ENCODE results near the gene CPNE5. TPM values are rescaled to one million over a fixed set of nuclear protein-coding genes. Genes with fewer than 3 reads are reported as not detected.

Gene CPNE5
- total and polyA plus RNA-seq, 2 donors (not counting 1 experiment from before 2014, with no cell fraction given) = 0.02 TPM; not detected in 1

DNA sequence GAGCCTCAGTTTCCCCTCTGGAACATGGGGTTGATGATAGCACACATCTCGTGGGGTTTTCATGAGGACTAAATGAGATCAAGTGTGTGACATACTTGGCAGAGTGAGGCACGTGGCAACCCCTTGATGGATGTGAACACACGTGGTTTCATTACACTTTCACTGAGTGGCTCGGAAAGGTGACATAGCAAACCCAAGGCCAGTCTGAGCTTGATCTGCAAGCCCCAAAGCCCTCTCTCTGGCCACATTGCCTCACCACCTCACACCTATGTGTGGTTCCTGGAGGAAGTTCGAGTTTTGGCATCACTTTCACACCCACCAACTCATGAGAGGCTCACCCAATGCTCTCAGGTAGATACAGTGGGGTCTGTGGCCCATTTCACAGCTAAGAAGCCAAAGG, 60.0 kb downstream of the CPNE5 start:
- no peak overlapping the region for H3K27ac ChIP-seq (ENCODE audit: insufficient read depth, low read length)
- no peak for DNase-seq (ENCODE audit: low read depth in 2 of 2)
- H3K9me3 ChIP-seq (ENCODE audit: control insufficient read depth, insufficient read depth, low read depth, low read length) = no peaks in the 10 kb centered on the region

GRCh38 chr6:36777801-36778200, 61.4 kb downstream of the CPNE5 start:
- H3K36me3 ChIP-seq (ENCODE audit: control insufficient read depth, insufficient read depth, low read length) = no peaks in the 10 kb centered on the region
- H3K4me2 ChIP-seq (ENCODE audit: extremely low read depth, insufficient read depth, low read length) = no peak overlapping the region
- H3K27ac ChIP-seq (ENCODE audit: insufficient read depth, low read length) = no peak overlapping the region
- no peaks in the 10 kb centered on the region for H3K9me3 ChIP-seq (ENCODE audit: control insufficient read depth, insufficient read depth, low read depth, low read length)
- H3K4me1 ChIP-seq (ENCODE audit: control insufficient read depth, extremely low read depth, insufficient read depth, low read length) = no peaks in the 10 kb centered on the region
- H4K20me1 ChIP-seq (ENCODE audit: control insufficient read depth, extremely low read depth, insufficient read depth, low read length) = no peaks in the 10 kb centered on the region
- H2AFZ ChIP-seq (ENCODE audit: low read length) = no peak overlapping the region
- DNase-seq (ENCODE audit: low read depth in 2 of 2) = no peak
- peaks cover 15% of the 10 kb centered on the region for H3K27me3 ChIP-seq (ENCODE audit: control insufficient read depth, insufficient read depth, low read length)
- no peaks in the 10 kb centered on the region for H3K79me2 ChIP-seq (ENCODE audit: control insufficient read depth, insufficient read depth, low read length)
- TF ChIP-seq, protein P1, sequence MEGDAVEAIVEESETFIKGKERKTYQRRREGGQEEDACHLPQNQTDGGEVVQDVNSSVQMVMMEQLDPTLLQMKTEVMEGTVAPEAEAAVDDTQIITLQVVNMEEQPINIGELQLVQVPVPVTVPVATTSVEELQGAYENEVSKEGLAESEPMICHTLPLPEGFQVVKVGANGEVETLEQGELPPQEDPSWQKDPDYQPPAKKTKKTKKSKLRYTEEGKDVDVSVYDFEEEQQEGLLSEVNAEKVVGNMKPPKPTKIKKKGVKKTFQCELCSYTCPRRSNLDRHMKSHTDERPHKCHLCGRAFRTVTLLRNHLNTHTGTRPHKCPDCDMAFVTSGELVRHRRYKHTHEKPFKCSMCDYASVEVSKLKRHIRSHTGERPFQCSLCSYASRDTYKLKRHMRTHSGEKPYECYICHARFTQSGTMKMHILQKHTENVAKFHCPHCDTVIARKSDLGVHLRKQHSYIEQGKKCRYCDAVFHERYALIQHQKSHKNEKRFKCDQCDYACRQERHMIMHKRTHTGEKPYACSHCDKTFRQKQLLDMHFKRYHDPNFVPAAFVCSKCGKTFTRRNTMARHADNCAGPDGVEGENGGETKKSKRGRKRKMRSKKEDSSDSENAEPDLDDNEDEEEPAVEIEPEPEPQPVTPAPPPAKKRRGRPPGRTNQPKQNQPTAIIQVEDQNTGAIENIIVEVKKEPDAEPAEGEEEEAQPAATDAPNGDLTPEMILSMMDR (conservative IDR thresholded peaks at IDR 0.05 in 1 of 2, IDR thresholded peaks at IDR 0.05 in 1 of 2; ENCODE audit: low read depth in 1 of 2, low read length in 2 of 2) = no peak
- TF ChIP-seq EZH2 (IDR thresholded peaks at IDR 0.05; ENCODE audit: low read length, missing control alignments) = no peak
- no peak overlapping the region for H3K9ac ChIP-seq (ENCODE audit: insufficient read depth, low read length)
- H3K4me3 ChIP-seq (replicated peaks in 1 of 4; ENCODE audit: control extremely low read depth in 1 of 4, insufficient read depth in 1 of 4, low read depth in 3 of 4, low read length in 4 of 4) = no peak overlapping the region

More for the DNA sequence above, 60.0 kb downstream of the CPNE5 start:
- no peaks in the 10 kb centered on the region for H4K20me1 ChIP-seq (ENCODE audit: control insufficient read depth, extremely low read depth, insufficient read depth, low read length)
- H3K4me2 ChIP-seq (ENCODE audit: extremely low read depth, insufficient read depth, low read length) = no peak overlapping the region
- H2AFZ ChIP-seq (ENCODE audit: low read length) = no peak overlapping the region
- H3K27me3 ChIP-seq (ENCODE audit: control insufficient read depth, insufficient read depth, low read length) = peaks cover 15% of the 10 kb centered on the region
- no peak for TF ChIP-seq EZH2 (IDR thresholded peaks at IDR 0.05; ENCODE audit: low read length, missing control alignments)
- TF ChIP-seq, protein P1 (conservative IDR thresholded peaks at IDR 0.05 in 1 of 2, IDR thresholded peaks at IDR 0.05 in 1 of 2; ENCODE audit: low read depth in 1 of 2, low read length in 2 of 2) = no peak
- H3K36me3 ChIP-seq (ENCODE audit: control insufficient read depth, insufficient read depth, low read length) = no peaks in the 10 kb centered on the region
- H3K9ac ChIP-seq (ENCODE audit: insufficient read depth, low read length) = no peak overlapping the region
- no peaks in the 10 kb centered on the region for H3K79me2 ChIP-seq (ENCODE audit: control insufficient read depth, insufficient read depth, low read length)
- no peaks in the 10 kb centered on the region for H3K4me1 ChIP-seq (ENCODE audit: control insufficient read depth, extremely low read depth, insufficient read depth, low read length)
- H3K4me3 ChIP-seq (replicated peaks in 1 of 4; ENCODE audit: control extremely low read depth in 1 of 4, insufficient read depth in 1 of 4, low read depth in 3 of 4, low read length in 4 of 4) = no peak overlapping the region

GRCh38 chr6:36776167-36776566, 63.1 kb downstream of the CPNE5 start:
- no peak overlapping the region for H3K4me3 ChIP-seq (replicated peaks in 1 of 4; ENCODE audit: control extremely low read depth in 1 of 4, insufficient read depth in 1 of 4, low read depth in 3 of 4, low read length in 4 of 4)
- H3K27me3 ChIP-seq (ENCODE audit: control insufficient read depth, insufficient read depth, low read length) = peaks cover 15% of the 10 kb centered on the region
- H3K9me3 ChIP-seq (ENCODE audit: control insufficient read depth, insufficient read depth, low read depth, low read length) = no peaks in the 10 kb centered on the region
- no peak overlapping the region for H2AFZ ChIP-seq (ENCODE audit: low read length)
- TF ChIP-seq EZH2 (IDR thresholded peaks at IDR 0.05; ENCODE audit: low read length, missing control alignments) = no peak
- TF ChIP-seq, protein P1 (conservative IDR thresholded peaks at IDR 0.05 in 1 of 2, IDR thresholded peaks at IDR 0.05 in 1 of 2; ENCODE audit: low read depth in 1 of 2, low read length in 2 of 2) = no peak
- DNase-seq (ENCODE audit: low read depth in 2 of 2) = no peak
- no peak overlapping the region for H3K27ac ChIP-seq (ENCODE audit: insufficient read depth, low read length)
- H3K4me1 ChIP-seq (ENCODE audit: control insufficient read depth, extremely low read depth, insufficient read depth, low read length) = no peaks in the 10 kb centered on the region
- H3K36me3 ChIP-seq (ENCODE audit: control insufficient read depth, insufficient read depth, low read length) = no peaks in the 10 kb centered on the region
- H4K20me1 ChIP-seq (ENCODE audit: control insufficient read depth, extremely low read depth, insufficient read depth, low read length) = no peaks in the 10 kb centered on the region
- H3K9ac ChIP-seq (ENCODE audit: insufficient read depth, low read length) = no peak overlapping the region
- H3K4me2 ChIP-seq (ENCODE audit: extremely low read depth, insufficient read depth, low read length) = no peak overlapping the region
- H3K79me2 ChIP-seq (ENCODE audit: control insufficient read depth, insufficient read depth, low read length) = no peaks in the 10 kb centered on the region
